PC-3 (cell line): ENCODE measurements around the gene TRAF3.

ENCODE experiments used
- CTCF ChIP-seq: fragments of 300-600 bp; sonication (generic); conservative IDR thresholded peaks from 2 replicates; pipeline ENCODE4 v1.5.1; 2017; ENCODE audit warnings: antibody characterized with exemption, low read depth, mild to moderate bottlenecking, low read length
- EZH2 ChIP-seq: fragments of 300-600 bp; sonication (generic); IDR thresholded peaks from one replicate; pipeline ENCODE4 v1.6.1; 2017; ENCODE audit warnings: antibody characterized with exemption, mild to moderate bottlenecking, low read length; ENCODE audit not compliant: unreplicated experiment

DNA sequence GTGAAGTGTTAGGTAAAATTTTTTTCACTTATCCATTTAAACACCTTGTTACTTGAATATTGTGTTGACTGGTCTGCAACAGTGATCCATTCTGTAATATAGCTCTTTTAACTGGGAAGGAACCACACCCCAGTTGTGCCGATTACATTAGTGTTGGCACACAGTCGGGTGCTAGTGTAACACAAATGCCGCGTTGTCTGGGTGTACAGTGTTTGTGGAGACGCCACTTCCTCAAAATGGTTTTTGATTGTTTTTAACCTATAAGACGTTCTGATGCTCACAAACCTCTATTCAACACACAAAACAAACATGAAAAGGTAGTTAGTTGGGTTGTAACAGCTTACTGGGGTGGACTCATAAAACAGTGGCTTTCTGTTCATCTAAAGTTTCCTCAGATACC is 48.0 kb upstream of the TRAF3 start:
- TF ChIP-seq CTCF (no peak), EZH2 (no peak)
